LNCAP (cell line): ENCODE results near the gene L1CAM.

ENCODE experiments used
- CTCF ChIP-seq: fragments of 450-650 bp; IDR thresholded peaks from 2 replicates; pipeline ENCODE4 v1.5.1; 2017; ENCODE audit warnings: mild to moderate bottlenecking

L1CAM gene

GRCh38 chrX:153871946-153872878 is 13.8 kb downstream of the L1CAM start:
- no peak for TF ChIP-seq CTCF

GRCh38 chrX:153871451-153871850 is 14.5 kb downstream of the L1CAM start:
- TF ChIP-seq CTCF: no peak

- TF ChIP-seq CTCF: no peak
These were observed 15.1 kb downstream of the L1CAM start for GRCh38 chrX:153870791-153871360.

- TF ChIP-seq CTCF: no peak
These were observed 15.7 kb downstream of the L1CAM start for GRCh38 chrX:153870288-153870690.

- TF ChIP-seq CTCF: no peak
These were observed 16.3 kb downstream of the L1CAM start for GRCh38 chrX:153869473-153870287.

- TF ChIP-seq CTCF: no peak
These were observed 17.1 kb downstream of the L1CAM start for GRCh38 chrX:153868576-153869472.
